ENCODE results near the gene FAXDC2.
A peak's percentile ranks its signal among the peaks of the same experiment; 100 is the strongest.

Gene FAXDC2

GRCh38 chr5:154860123-154860522 is 9.7 kb upstream of the FAXDC2 start:
- Histone ChIP-seq H3K4me3 (replicated peaks; ENCODE audit: insufficient read depth, low read length) (peak overlapping the region; percentile 75), H3K27me3 (ENCODE audit: insufficient read depth, poor library complexity, severe bottlenecking) (no peaks in the 10 kb centered on the region), H3K27ac (replicated peaks) (peak overlapping the region; percentile 94)
- DNase-seq (ENCODE audit: low read depth in 1 of 2, low spot score in 1 of 2), result peak; percentile 55 to 66
- TF ChIP-seq GABPA (IDR thresholded peaks at IDR 0.05; ENCODE audit: low read depth) (no peak), POLR2AphosphoS5 (IDR thresholded peaks at IDR 0.05; ENCODE audit: low read depth) (no peak), SPI1 (IDR thresholded peaks at IDR 0.05; ENCODE audit: borderline replicate concordance, low read depth) (no peak), CTCF (IDR thresholded peaks at IDR 0.05; ENCODE audit: insufficient read depth, low read length) (no peak), REST (IDR thresholded peaks at IDR 0.05; ENCODE audit: insufficient replicate concordance, low read depth) (no peak)

- no peaks in the 10 kb centered on the region for H3K27me3 ChIP-seq (ENCODE audit: insufficient read depth, poor library complexity, severe bottlenecking)
- peak; percentile 71 to 75 for DNase-seq (ENCODE audit: low read depth in 1 of 2, low spot score in 1 of 2)
- TF ChIP-seq REST (IDR thresholded peaks at IDR 0.05; ENCODE audit: insufficient replicate concordance, low read depth), result no peak
- peak; percentile 40; the same call in 1 of the 2 replicates for TF ChIP-seq GABPA (IDR thresholded peaks at IDR 0.05; ENCODE audit: low read depth)
- TF ChIP-seq SPI1 (IDR thresholded peaks at IDR 0.05; ENCODE audit: borderline replicate concordance, low read depth), result peak; percentile 100
- H3K27ac ChIP-seq (replicated peaks), result peak overlapping the region; percentile 94
- H3K4me3 ChIP-seq (replicated peaks; ENCODE audit: insufficient read depth, low read length), result peak overlapping the region; percentile 75
Measured at GRCh38 chr5:154858972-154859871, 8.8 kb upstream of the FAXDC2 start.

GRCh38 chr5:154858297-154858971 is 8.0 kb upstream of the FAXDC2 start, which contains the start of gene CNOT8:
Gene CNOT8, plus strand, starts transcription at chr5:154858627. Its CDS starts 4,652 bp downstream, at chr5:154863279.
- Histone ChIP-seq H3K27ac (replicated peaks) (peak within 1 kb of the TSS; percentile 94), H3K4me3 (replicated peaks; ENCODE audit: insufficient read depth, low read length) (peak within 1 kb of the TSS; percentile 75), H3K27me3 (ENCODE audit: insufficient read depth, poor library complexity, severe bottlenecking) (no peaks in the 10 kb centered on the region)
- DNase-seq (ENCODE audit: low read depth in 1 of 2, low spot score in 1 of 2), result peak; percentile 98
- no peak; the same call in 1 of the 2 replicates for TF ChIP-seq SPI1 (IDR thresholded peaks at IDR 0.05; ENCODE audit: borderline replicate concordance, low read depth)
- TF ChIP-seq GABPA (IDR thresholded peaks at IDR 0.05; ENCODE audit: low read depth), result no peak
- TF ChIP-seq CTCF (IDR thresholded peaks at IDR 0.05; ENCODE audit: insufficient read depth, low read length), result no peak
- peak; percentile 15 for TF ChIP-seq REST (IDR thresholded peaks at IDR 0.05; ENCODE audit: insufficient replicate concordance, low read depth)
- TF ChIP-seq POLR2AphosphoS5 (IDR thresholded peaks at IDR 0.05; ENCODE audit: low read depth), result peak; percentile 95

Measured in HL-60 (cell line).